GM20000 (cell line): Measurements from ENCODE around the gene KCNIP3.

Experiments
- DNase-seq: peaks from one replicate; pipeline ENCODE4 v3.0.0; 2012; ENCODE audit warnings: low spot score
- TF ChIP-seq, protein P1 (sequence below): IDR thresholded peaks from 2 replicates; pipeline ENCODE4 v1.5.1; 2012; ENCODE audit warnings: mild to moderate bottlenecking, control low read depth; ENCODE audit errors: extremely low read depth, missing control alignments

The KCNIP3 gene

DNA sequence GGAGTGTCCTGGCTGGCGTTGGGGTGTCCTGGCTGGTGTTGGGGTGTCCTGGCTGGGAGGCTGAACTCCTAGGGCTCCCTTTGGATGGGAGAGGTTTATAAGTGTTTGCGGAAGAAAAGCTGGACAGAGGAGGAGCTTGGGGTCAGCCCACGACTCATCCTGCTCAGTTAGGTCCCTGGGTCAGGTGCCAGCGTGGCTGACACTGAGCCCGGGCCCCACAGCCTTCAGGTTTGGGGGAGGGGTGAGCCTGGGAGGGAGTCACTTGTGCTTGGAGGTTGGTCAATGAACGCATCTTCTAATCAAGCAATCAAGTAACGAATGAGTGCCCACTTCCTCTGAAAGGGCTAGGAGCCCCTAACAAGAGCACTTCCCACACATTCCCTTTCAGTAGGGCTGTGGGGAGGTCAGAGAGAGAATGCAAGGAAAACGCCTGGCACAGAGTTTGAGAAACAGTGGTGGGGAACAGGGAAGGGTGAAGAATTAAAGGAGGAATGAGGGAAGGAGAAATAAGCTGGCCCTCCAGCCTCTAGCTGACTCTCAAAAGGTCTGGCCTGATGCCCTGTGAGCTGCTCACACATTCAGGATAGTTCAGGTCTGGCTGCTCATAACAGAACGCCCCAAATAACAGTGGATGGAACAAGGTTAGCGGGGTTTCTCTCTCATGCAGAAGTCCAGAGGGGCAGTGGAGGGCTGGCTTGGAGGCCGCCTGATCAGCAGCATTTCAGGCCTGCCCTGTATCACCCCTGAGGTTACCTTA is 670 bp downstream of the KCNIP3 start:
- no peak for DNase-seq
- TF ChIP-seq, protein P1, sequence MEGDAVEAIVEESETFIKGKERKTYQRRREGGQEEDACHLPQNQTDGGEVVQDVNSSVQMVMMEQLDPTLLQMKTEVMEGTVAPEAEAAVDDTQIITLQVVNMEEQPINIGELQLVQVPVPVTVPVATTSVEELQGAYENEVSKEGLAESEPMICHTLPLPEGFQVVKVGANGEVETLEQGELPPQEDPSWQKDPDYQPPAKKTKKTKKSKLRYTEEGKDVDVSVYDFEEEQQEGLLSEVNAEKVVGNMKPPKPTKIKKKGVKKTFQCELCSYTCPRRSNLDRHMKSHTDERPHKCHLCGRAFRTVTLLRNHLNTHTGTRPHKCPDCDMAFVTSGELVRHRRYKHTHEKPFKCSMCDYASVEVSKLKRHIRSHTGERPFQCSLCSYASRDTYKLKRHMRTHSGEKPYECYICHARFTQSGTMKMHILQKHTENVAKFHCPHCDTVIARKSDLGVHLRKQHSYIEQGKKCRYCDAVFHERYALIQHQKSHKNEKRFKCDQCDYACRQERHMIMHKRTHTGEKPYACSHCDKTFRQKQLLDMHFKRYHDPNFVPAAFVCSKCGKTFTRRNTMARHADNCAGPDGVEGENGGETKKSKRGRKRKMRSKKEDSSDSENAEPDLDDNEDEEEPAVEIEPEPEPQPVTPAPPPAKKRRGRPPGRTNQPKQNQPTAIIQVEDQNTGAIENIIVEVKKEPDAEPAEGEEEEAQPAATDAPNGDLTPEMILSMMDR: no peak

DNA sequence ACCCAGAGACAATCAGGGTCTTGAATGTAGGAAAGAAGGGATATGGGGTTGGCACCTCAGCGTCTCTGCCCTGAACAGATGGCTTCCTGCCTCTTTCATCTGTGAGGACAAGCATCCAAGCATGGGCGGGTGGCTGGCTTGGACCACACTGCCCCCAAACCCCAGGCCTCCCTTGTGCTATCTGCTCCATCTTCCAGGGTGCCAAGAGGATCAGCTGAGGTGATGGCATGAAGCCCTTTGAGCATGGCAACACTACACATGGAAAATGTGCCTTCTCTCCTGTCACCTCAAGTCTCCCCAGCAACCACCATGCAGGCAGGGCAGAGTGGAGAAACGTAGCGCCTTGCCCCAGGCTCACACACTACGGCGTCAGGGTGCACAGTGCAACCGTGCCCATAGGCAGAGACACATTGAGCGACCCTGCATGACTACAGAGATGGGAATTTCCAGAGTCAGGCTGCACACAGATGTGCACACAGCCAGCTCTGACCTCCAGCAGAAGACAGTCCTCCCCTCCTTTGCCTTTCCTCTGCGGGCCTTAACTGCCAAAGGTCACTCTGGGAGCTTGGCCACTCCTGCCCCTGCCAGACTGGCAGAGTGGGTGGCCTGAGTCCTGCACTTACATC is 1.5 kb downstream of the KCNIP3 start:
- TF ChIP-seq, protein P1: no peak
- DNase-seq: no peak

DNA sequence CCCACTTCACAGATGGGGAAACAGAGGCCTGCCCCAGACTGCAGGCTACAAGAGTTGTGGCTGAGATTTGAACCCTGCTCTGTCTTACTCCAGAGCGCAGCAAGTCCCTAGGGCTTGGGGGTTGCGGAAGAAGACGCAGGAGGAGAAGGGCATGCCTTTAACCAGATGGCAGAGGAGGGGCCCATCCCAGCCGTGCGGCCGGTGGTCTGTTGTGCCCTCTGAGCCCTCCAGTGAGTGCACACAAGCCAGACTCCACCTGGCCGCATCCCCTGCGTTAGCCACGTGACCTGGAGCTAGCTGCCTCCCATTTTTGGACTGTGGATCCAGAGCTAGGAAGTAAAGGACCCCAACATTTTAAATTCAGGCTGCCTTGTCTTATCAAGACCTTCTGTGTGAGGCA is 2.8 kb downstream of the KCNIP3 start:
- TF ChIP-seq, protein P1: no peak
- no peak for DNase-seq

DNA sequence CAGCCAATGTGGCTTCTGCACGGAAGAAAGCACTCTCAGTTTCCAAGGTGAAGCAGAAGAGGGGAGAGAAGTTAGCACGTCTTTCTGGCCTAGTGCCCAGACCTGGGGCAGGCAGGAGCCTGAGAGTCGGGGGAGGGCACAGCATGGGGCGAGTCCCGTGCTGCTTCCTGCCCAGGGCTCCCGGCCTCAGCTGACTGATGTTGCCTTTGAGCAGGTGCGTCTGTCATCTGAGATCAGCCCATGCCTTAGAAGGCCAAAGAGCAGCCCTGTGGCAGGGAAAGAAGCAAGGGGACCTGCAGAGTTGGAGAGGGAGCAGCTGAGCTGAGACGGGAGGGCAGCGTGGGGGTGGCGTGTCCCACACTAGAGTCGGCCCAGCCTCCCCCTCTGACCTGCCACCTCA is 3.3 kb downstream of the KCNIP3 start:
- no peak for DNase-seq

DNA sequence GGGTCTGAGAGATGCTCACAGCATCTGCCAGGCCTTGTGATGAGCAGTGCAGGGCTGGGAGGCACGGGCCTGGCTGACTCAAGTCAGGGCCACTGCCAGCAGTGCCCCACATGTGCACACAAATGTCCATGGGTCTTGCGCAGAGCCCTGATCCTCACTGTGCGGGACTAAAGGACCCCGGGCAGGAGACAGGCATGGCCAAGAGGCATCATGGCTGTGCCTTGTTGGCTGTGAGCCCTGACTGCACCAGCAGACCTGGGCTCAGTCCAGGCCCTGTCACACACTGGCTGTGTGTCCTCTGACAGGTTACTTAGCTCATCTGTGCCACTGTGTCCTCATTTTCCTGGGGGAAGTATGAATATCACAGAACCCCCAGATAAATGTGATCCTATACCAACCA is 4.0 kb downstream of the KCNIP3 start:
- TF ChIP-seq, protein P1: no peak
- DNase-seq: no peak

More for the DNA sequence above, 3.3 kb downstream of the KCNIP3 start:
- TF ChIP-seq, protein P1: no peak

DNA sequence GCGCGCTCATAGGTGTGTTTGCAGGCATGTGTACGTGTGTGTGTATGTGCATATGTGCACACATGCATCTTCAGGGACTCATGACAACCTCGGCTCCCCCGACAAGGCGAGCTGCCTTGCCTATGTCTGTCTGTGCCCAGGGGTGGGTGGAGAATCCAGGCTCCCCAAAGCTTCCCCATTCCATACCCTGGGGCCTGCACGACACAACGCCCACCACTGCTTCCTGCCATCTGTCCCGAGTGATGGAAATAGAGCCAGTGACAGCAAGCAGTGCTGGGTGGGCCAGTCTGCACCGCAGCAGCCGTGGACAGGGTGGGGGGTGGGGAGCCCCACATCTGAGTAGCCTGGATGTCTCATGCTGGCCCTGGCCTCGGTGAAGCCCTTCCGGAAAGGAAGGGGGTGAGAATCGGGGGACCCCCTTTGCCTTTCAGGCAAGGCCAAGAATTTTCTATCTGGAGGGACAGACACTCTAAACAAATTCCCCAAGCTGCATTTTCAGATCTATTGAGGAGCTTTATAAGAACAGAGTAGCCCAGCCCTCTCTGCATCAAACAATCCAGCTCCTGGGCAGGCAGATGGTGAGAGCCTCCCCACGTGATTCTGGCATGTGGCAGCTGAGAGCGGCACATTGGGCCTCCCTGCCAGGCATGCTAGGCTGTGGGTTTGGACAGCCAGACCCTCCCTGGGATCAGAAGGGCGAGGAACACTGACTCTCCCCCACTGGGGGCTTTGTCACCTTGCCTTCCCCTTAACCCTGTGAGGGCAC is 4.9 kb downstream of the KCNIP3 start:
- DNase-seq: no peak
- TF ChIP-seq, protein P1: no peak
